ENCODE data around the gene TAAR6. TPM values are rescaled to one million over a fixed set of nuclear protein-coding genes. Genes with fewer than 3 reads are reported as not detected.

Gene TAAR6
- total and polyA plus RNA-seq, 10 of the 15 experiments (the other 5 are each of a cell fraction or from before 2014, with no cell fraction given), result not detected

DNA sequence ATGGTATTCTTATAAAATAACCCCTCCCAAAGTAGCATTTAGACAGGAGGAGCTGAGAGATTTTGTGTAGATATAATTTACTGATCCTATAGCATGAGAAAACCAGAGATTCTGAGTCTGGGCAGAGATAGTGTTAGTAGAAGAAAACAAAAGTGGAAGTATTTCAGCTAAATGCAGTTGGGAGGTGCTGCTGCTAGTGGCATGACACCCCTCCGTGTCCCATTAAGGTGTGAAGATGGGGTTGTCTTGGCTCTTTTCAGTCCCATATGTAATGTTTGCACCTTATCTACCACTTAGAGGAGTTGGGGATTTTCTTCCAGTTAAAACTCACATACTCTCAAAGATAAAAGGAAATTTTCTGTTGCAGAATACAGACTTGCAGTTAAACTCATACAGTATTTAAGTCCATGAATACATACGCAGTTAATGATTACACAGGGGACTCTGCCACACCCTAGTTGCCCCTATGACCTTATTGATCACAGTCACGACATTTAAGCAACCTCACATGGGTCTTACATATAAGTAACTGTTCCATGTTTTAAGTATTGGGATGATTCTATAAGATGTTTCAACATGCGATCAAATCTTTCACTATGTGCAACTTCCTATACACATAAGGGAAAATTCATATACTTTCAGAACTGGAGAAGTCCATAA, 42.5 kb downstream of the TAAR6 start:
- H3K27ac ChIP-seq (ENCODE audit: control insufficient read depth, insufficient read depth), result no peak overlapping the region
- POLR2A ChIA-PET, result no interaction called here
- FAIRE-seq, result no peak

More for the DNA sequence above, 42.5 kb downstream of the TAAR6 start:
- no peak overlapping the region for H3K4me3 ChIP-seq
- no TSS peak for BruUV-seq (replicated peaks)
- H3K36me3 ChIP-seq (ENCODE audit: control insufficient read depth in 2 of 2, insufficient read depth in 2 of 2, low read length in 1 of 2), result no peaks in the 10 kb centered on the region
- SMC1A ChIA-PET (ENCODE audit: uncharacterized antibody, unreplicated experiment), result no interaction called here
- no peak for DNase-seq (ENCODE audit: low read depth, low spot score)
- no peak overlapping the region for H3K9ac ChIP-seq (ENCODE audit: control insufficient read depth, insufficient read depth, low read length)
- in situ Hi-C loops (cut with MboI), result no loop called here
- H3K4me1 ChIP-seq (ENCODE audit: control insufficient read depth, insufficient read depth, low read length), result no peaks in the 10 kb centered on the region
- no peaks in the 10 kb centered on the region for H3K9me3 ChIP-seq (replicated peaks; ENCODE audit: control insufficient read depth, insufficient read depth, low read length)
- no peaks in the 10 kb centered on the region for H3K79me2 ChIP-seq (ENCODE audit: control insufficient read depth, insufficient read depth, low read length)
- H3K27me3 ChIP-seq (replicated peaks in 1 of 2; ENCODE audit: control insufficient read depth in 2 of 2, insufficient read depth in 2 of 2, low read length in 1 of 2), result no peaks in the 10 kb centered on the region; a peak in 1 of 4 replicates
- CTCF ChIA-PET, result interaction anchor here (0.7 kb wide), 1 partner anchor 13 kb away, joined by 3 read pairs; no protein-coding TSS in a partner anchor
- no peak overlapping the region for H3K4me2 ChIP-seq (ENCODE audit: control insufficient read depth, insufficient read depth)
- H2AFZ ChIP-seq (ENCODE audit: control insufficient read depth, low read depth, low read length), result no peak overlapping the region
- RAD21 ChIA-PET (ENCODE audit: unreplicated experiment), result no interaction called here
- TF ChIP-seq BCL11A (IDR thresholded peaks at IDR 0.05; ENCODE audit: low read depth, low read length) (no peak), POLR2AphosphoS5 (IDR thresholded peaks at IDR 0.05; ENCODE audit: low read length) (no peak), ZBTB40 (IDR thresholded peaks at IDR 0.05; ENCODE audit: borderline replicate concordance) (no peak), SMC3 (IDR thresholded peaks at IDR 0.05; ENCODE audit: borderline replicate concordance, low read length) (no peak), ATF2 (IDR thresholded peaks at IDR 0.05; ENCODE audit: low read length) (no peak)
- H4K20me1 ChIP-seq (ENCODE audit: control insufficient read depth, insufficient read depth), result no peaks in the 10 kb centered on the region
- 34% methylated on average over 4 of the region's 4 CpGs for WGBS (ENCODE audit: insufficient coverage, insufficient replicate concordance, low lambda C conversion rate, missing lambda C conversion rate)
- ATAC-seq, result peak; percentile 65
- intact Hi-C loops (cut with micrococcal nuclease; ENCODE audit: unreplicated experiment), result no loop called here

Measured in GM12878 (cell line).